ENCODE results near the gene SEC31A. TPM values are rescaled to one million over a fixed set of nuclear protein-coding genes. Genes with fewer than 3 reads are reported as not detected.

The SEC31A gene
- total RNA-seq, 1 donor from 2014 or later, result 233 TPM

- Mint-ChIP-seq H3K27ac (no peak overlapping the region), H3K9me3 (no peaks in the 10 kb centered on the region), H3K36me3 (peaks cover 18% of the 10 kb centered on the region), H3K4me1 (ENCODE audit: unreplicated experiment) (peaks cover 40% of the 10 kb centered on the region), H3K4me3 (no peak overlapping the region), H3K27me3 (peaks cover 14% of the 10 kb centered on the region)
- no peak for DNase-seq (ENCODE audit: extremely low spot score, unreplicated experiment)
- TF ChIP-seq CTCF (conservative IDR thresholded peaks at IDR 0.05), result no peak
Observed at GRCh38 chr4:82792912-82793649, 97.9 kb downstream of the SEC31A start.

DNA sequence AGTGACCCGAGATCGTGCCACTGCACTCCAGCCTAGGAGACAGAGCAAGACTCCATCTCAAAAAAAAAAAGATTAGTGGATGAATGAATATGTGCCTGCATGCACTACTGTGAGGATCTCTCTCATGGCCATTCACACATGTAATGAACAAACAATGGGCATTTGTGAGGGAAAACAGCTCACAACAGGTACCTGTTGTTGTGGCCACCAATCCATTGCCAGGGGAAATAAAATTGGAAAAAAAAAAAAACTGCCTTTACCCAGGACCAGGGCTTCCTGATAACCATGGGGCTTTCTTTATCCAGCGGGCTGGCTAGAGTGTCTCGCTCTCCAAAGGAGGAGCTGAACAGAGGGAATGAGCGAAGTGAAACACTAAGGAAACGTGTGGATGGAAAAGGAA, 99.8 kb downstream of the SEC31A start:
- H3K36me3 Mint-ChIP-seq, result peaks cover 18% of the 10 kb centered on the region
- no peaks in the 10 kb centered on the region for H3K9me3 Mint-ChIP-seq
- peaks cover 42% of the 10 kb centered on the region for H3K4me1 Mint-ChIP-seq (ENCODE audit: unreplicated experiment)
- no peak for TF ChIP-seq CTCF (conservative IDR thresholded peaks at IDR 0.05)
- DNase-seq (ENCODE audit: extremely low spot score, unreplicated experiment), result no peak
- peaks cover 3% of the 10 kb centered on the region for H3K27me3 Mint-ChIP-seq
- H3K4me3 Mint-ChIP-seq, result no peak overlapping the region
- no peak overlapping the region for H3K27ac Mint-ChIP-seq

- H3K4me1 Mint-ChIP-seq (ENCODE audit: unreplicated experiment), result peaks cover 50% of the 10 kb centered on the region
- peaks cover 18% of the 10 kb centered on the region for H3K36me3 Mint-ChIP-seq
- no peak for TF ChIP-seq CTCF (conservative IDR thresholded peaks at IDR 0.05)
- H3K9me3 Mint-ChIP-seq, result no peaks in the 10 kb centered on the region
- DNase-seq (ENCODE audit: extremely low spot score, unreplicated experiment), result no peak
- peaks cover 3% of the 10 kb centered on the region for H3K27me3 Mint-ChIP-seq
- H3K4me3 Mint-ChIP-seq, result no peak overlapping the region
- H3K27ac Mint-ChIP-seq, result no peak overlapping the region
Observed at GRCh38 chr4:82790060-82790660, 100.8 kb downstream of the SEC31A start.

- Mint-ChIP-seq H3K9me3 (no peaks in the 10 kb centered on the region), H3K4me1 (ENCODE audit: unreplicated experiment) (peaks cover 60% of the 10 kb centered on the region), H3K27ac (no peak overlapping the region), H3K4me3 (no peak overlapping the region), H3K36me3 (peaks cover 14% of the 10 kb centered on the region), H3K27me3 (peaks cover 3% of the 10 kb centered on the region)
- no peak for TF ChIP-seq CTCF (conservative IDR thresholded peaks at IDR 0.05)
- DNase-seq (ENCODE audit: extremely low spot score, unreplicated experiment), result no peak
Observed at GRCh38 chr4:82789025-82789776, 101.8 kb downstream of the SEC31A start.

GRCh38 chr4:82787342-82787741, 103.6 kb downstream of the SEC31A start:
- peaks cover 62% of the 10 kb centered on the region for H3K4me1 Mint-ChIP-seq (ENCODE audit: unreplicated experiment)
- no peak overlapping the region for H3K27ac Mint-ChIP-seq
- TF ChIP-seq CTCF (conservative IDR thresholded peaks at IDR 0.05), result no peak
- no peak for DNase-seq (ENCODE audit: extremely low spot score, unreplicated experiment)
- H3K4me3 Mint-ChIP-seq, result no peak overlapping the region
- peaks cover 7% of the 10 kb centered on the region for H3K36me3 Mint-ChIP-seq
- H3K9me3 Mint-ChIP-seq, result no peaks in the 10 kb centered on the region
- H3K27me3 Mint-ChIP-seq, result peaks cover 3% of the 10 kb centered on the region

Measured in type B pancreatic cell (in vitro differentiated cells).